Trophoblast cell (in vitro differentiated cells and primary cell): ENCODE measurements around the gene TSPAN3.

ENCODE experiments used
- DNase-seq, 2 donors: peaks; one replicate each; pipeline ENCODE4 v3.0.0-alpha.2; 2016
- H2AFZ ChIP-seq: 2 replicates; pipeline ENCODE4 v1.6.1; 2013; ENCODE audit warnings: low read length, moderate library complexity, mild to moderate bottlenecking; ENCODE audit not compliant: insufficient read depth, poor library complexity
- H2AK5ac ChIP-seq: 2 replicates; pipeline ENCODE4 v1.6.1; 2013; ENCODE audit warnings: mild to moderate bottlenecking, low read length
- H2BK120ac ChIP-seq: 2 replicates; pipeline ENCODE4 v1.6.1; 2013; ENCODE audit warnings: low read length, mild to moderate bottlenecking, moderate library complexity; ENCODE audit not compliant: insufficient read depth, poor library complexity
- H2BK12ac ChIP-seq: 2 replicates; pipeline ENCODE4 v1.6.1; 2013; ENCODE audit warnings: mild to moderate bottlenecking, low read length, moderate library complexity
- H2BK5ac ChIP-seq: 2 replicates; pipeline ENCODE4 v1.6.1; 2013; ENCODE audit warnings: low read length, low read depth, moderate library complexity, mild to moderate bottlenecking; ENCODE audit not compliant: poor library complexity
- H3K14ac ChIP-seq: 2 replicates; pipeline ENCODE4 v1.6.1; 2013; ENCODE audit warnings: mild to moderate bottlenecking, low read length
- H3K18ac ChIP-seq: 2 replicates; pipeline ENCODE4 v1.6.1; 2013; ENCODE audit warnings: mild to moderate bottlenecking, low read length
- H3K23ac ChIP-seq: 2 replicates; pipeline ENCODE4 v1.6.1; 2013; ENCODE audit warnings: low read length
- H3K27ac ChIP-seq: 2 replicates; pipeline ENCODE4 v1.5.1; 2013; ENCODE audit warnings: low read depth, mild to moderate bottlenecking, inconsistent platforms, low read length, moderate library complexity
- H3K27me3 ChIP-seq: 2 replicates; pipeline ENCODE4 v1.6.1; 2013; ENCODE audit warnings: inconsistent platforms, mild to moderate bottlenecking, low read length, moderate library complexity; ENCODE audit not compliant: insufficient read depth
- H3K36me3 ChIP-seq, 2 experiments: 1 replicate in 1 of 2; 2 replicates in 1 of 2; pipeline ENCODE4 v1.6.1; 2013; ENCODE audit warnings: low read length in 2 of 2, mild to moderate bottlenecking in 2 of 2, moderate library complexity in 1 of 2; ENCODE audit not compliant: insufficient read depth in 2 of 2, control insufficient read depth in 1 of 2
- H3K4ac ChIP-seq: 2 replicates; pipeline ENCODE4 v1.6.1; 2013; ENCODE audit warnings: low read depth, mild to moderate bottlenecking, low read length, moderate library complexity
- H3K4me1 ChIP-seq, 2 experiments: 1 replicate in 1 of 2; 2 replicates in 1 of 2; pipeline ENCODE4 v1.6.1; 2013; ENCODE audit warnings: low read length in 2 of 2, mild to moderate bottlenecking in 2 of 2, moderate library complexity in 1 of 2; ENCODE audit not compliant: insufficient read depth in 2 of 2, control insufficient read depth in 1 of 2
- H3K4me2 ChIP-seq: 2 replicates; pipeline ENCODE4 v1.6.1; 2013; ENCODE audit warnings: inconsistent platforms, mild to moderate bottlenecking, low read length, moderate library complexity
- H3K4me3 ChIP-seq: 2 replicates; pipeline ENCODE4 v1.5.1; 2013; ENCODE audit warnings: mild to moderate bottlenecking, low read depth, low read length, inconsistent platforms
- H3K79me1 ChIP-seq: one replicate; pipeline ENCODE4 v1.6.1; 2013; ENCODE audit warnings: low read length
- H3K79me2 ChIP-seq: 2 replicates; pipeline ENCODE4 v1.6.1; 2013; ENCODE audit warnings: low read length, mild to moderate bottlenecking; ENCODE audit not compliant: control insufficient read depth, insufficient read depth, poor library complexity
- H3K9ac ChIP-seq: 2 replicates; pipeline ENCODE4 v1.6.1; 2013; ENCODE audit warnings: mild to moderate bottlenecking, low read length
- H3K9me3 ChIP-seq: 2 replicates; pipeline ENCODE4 v1.6.1; 2013; ENCODE audit warnings: low read depth, mild to moderate bottlenecking, control low read depth, inconsistent platforms, low read length; ENCODE audit not compliant: insufficient read depth
- H4K12ac ChIP-seq: 2 replicates; pipeline ENCODE4 v1.6.1; 2013; ENCODE audit warnings: low read depth, mild to moderate bottlenecking, low read length, moderate library complexity
- H4K8ac ChIP-seq: 2 replicates; pipeline ENCODE4 v1.6.1; 2013; ENCODE audit warnings: low read depth, mild to moderate bottlenecking, low read length, moderate library complexity
- H4K91ac ChIP-seq: one replicate; pipeline ENCODE4 v1.6.1; 2013; ENCODE audit warnings: low read depth, mild to moderate bottlenecking, low read length, moderate library complexity
- WGBS: extraction: QIAGEN DNeasy Blood & Tissue Kit; methylation state at CpG from one replicate; pipeline ENCODE4 v1.1.7; 2013; ENCODE audit warnings: missing lambda C conversion rate; ENCODE audit not compliant: insufficient read length, insufficient coverage; ENCODE audit errors: extremely low coverage; 5-methylcytosine and 5-hydroxymethylcytosine counted together

TSPAN3 gene

GRCh38 chr15:77035584-77035983, 35.3 kb downstream of the TSPAN3 start:
- H2AFZ ChIP-seq = no peak overlapping the region
- peaks cover 5 to 8% of the 10 kb centered on the region in 2 experiments for H3K36me3 ChIP-seq
- H2BK120ac ChIP-seq = no peak overlapping the region
- H3K79me2 ChIP-seq = no peaks in the 10 kb centered on the region
- H2AK5ac ChIP-seq = no peak overlapping the region
- no peaks in the 10 kb centered on the region for H3K79me1 ChIP-seq
- no peak overlapping the region for H3K4ac ChIP-seq
- no peak overlapping the region for H4K91ac ChIP-seq
- WGBS = no CpG with 5 or more reads among the region's 9 CpGs
- H3K18ac ChIP-seq = no peak overlapping the region
- peaks cover 5% of the 10 kb centered on the region for H3K9me3 ChIP-seq
- no peaks in the 10 kb centered on the region for H3K4me1 ChIP-seq
- no peaks in the 10 kb centered on the region for H3K27me3 ChIP-seq
- DNase-seq = no peak
- H3K14ac ChIP-seq = no peak overlapping the region
- H3K4me3 ChIP-seq = no peak overlapping the region
- no peak overlapping the region for H3K27ac ChIP-seq
- no peak overlapping the region for H2BK12ac ChIP-seq
- H4K12ac ChIP-seq = no peak overlapping the region
- no peak overlapping the region for H3K9ac ChIP-seq
- no peak overlapping the region for H3K4me2 ChIP-seq
- H3K23ac ChIP-seq = no peak overlapping the region
- no peak overlapping the region for H4K8ac ChIP-seq
- no peak overlapping the region for H2BK5ac ChIP-seq

DNA sequence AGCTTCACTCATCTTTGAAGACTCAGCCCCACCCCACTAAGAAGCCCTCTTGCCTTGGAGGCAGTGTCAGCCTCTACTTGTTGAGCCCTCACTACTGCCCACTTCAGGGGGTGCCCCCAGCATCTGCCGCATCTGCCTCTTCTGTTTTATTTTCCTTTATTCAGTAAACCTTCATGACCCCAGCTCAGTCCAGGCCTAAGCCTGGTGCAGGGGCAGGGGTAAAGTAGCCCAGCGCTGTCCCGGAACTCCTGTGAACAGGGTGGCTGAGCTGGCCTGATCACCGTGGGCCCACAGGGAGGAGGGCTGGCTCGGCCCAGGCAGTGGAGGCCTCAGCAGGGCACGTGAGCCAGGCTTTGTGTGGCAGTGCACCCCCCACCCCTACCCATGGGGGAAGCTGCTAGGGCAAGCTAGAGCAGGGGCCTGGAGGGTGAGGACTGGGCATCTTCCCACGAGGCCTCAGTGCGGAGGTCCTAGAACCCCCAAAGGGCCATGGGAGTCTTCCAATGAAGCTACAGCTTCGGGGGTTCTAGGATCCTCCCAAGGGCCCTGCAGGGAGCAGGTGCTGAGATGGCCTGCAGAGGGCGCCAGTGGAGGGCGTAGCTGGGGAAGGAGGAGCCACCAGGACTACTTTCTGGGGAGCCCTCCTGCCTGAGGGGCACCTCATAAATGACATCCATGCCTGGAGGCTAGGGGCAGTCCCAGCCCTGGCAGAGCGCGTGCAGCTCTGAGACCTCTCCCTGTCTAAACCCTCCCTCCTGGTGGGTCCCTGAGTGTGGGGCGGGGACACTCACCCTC, 36.0 kb downstream of the TSPAN3 start:
- no peak overlapping the region for H3K23ac ChIP-seq
- no peak overlapping the region for H4K8ac ChIP-seq
- no peaks in the 10 kb centered on the region for H3K79me2 ChIP-seq
- H3K14ac ChIP-seq = no peak overlapping the region
- no peak overlapping the region for H2BK5ac ChIP-seq
- no peak overlapping the region for H3K4me3 ChIP-seq
- no CpG with 5 or more reads among the region's 14 CpGs for WGBS
- no peak overlapping the region for H3K27ac ChIP-seq
- no peak overlapping the region for H3K9ac ChIP-seq
- no peak for DNase-seq
- no peaks in the 10 kb centered on the region for H3K79me1 ChIP-seq
- no peak overlapping the region for H2BK12ac ChIP-seq
- no peak overlapping the region for H2AFZ ChIP-seq
- no peak overlapping the region for H4K91ac ChIP-seq
- H3K4me1 ChIP-seq = no peaks in the 10 kb centered on the region
- H3K4me2 ChIP-seq = no peak overlapping the region
- H3K9me3 ChIP-seq = peaks cover 5% of the 10 kb centered on the region
- H2AK5ac ChIP-seq = no peak overlapping the region
- H3K18ac ChIP-seq = no peak overlapping the region
- H3K4ac ChIP-seq = no peak overlapping the region
- no peaks in the 10 kb centered on the region for H3K27me3 ChIP-seq
- H4K12ac ChIP-seq = no peak overlapping the region
- peaks cover 5 to 8% of the 10 kb centered on the region in 2 experiments for H3K36me3 ChIP-seq
- H2BK120ac ChIP-seq = no peak overlapping the region

DNA sequence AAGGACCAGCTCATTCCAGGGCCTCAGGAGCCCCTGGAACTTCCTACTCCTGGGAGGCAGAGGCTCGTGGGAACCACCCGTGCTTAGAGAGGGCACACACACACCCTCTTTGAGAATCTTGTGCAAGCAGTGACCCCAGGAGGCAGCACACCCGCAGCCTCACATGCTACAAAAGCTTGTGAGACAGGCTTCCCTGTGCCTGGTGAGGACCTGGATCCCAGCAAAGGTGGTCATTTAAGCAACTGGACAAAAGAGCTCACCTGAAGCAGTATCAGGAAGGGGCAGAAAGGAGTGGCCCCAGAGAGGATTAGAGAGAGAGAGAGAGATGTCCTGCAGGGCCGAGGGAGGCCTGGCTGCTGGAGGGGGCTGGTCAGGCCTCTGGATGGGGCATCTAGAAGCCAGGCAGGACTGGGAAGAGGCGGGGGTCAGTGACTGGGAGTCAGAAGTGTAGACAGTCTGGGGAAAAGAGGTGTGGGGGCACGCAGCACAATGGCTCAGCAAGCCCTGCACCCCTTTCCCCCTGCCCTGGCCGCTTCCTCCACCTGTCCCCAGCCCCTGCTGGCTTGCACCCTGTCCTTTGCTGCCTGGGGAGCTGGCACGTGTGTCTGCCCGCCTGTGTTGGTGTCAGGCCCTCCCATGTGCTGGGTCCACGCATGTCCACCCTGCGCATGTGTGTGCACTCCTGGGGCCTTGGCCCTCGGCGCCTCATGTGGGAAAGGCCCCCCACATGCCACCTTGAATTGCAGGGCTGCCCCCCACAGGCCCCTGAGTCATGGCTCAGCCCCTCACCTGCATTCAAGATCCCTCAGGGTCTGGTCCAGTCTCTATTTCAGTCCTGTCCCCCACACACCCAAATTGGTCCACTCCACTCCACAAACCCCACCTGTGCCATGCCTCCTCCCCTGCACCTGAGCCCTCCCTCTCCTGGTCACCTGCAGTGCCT, 36.9 kb downstream of the TSPAN3 start:
- H4K12ac ChIP-seq = no peak overlapping the region
- H3K79me1 ChIP-seq = no peaks in the 10 kb centered on the region
- H4K91ac ChIP-seq = no peak overlapping the region
- H3K27me3 ChIP-seq = no peaks in the 10 kb centered on the region
- no peak for DNase-seq
- H3K27ac ChIP-seq = no peak overlapping the region
- H3K79me2 ChIP-seq = no peaks in the 10 kb centered on the region
- H4K8ac ChIP-seq = no peak overlapping the region
- H2BK12ac ChIP-seq = no peak overlapping the region
- H2BK120ac ChIP-seq = no peak overlapping the region
- no peak overlapping the region for H3K4me3 ChIP-seq
- no peak overlapping the region for H3K4me2 ChIP-seq
- no peak overlapping the region for H3K18ac ChIP-seq
- WGBS = no CpG with 5 or more reads among the region's 13 CpGs
- H3K9ac ChIP-seq = no peak overlapping the region
- H3K14ac ChIP-seq = no peak overlapping the region
- no peak overlapping the region for H2AFZ ChIP-seq
- H3K36me3 ChIP-seq = peaks cover 5 to 8% of the 10 kb centered on the region in 2 experiments
- no peaks in the 10 kb centered on the region for H3K4me1 ChIP-seq
- no peak overlapping the region for H3K4ac ChIP-seq
- H2BK5ac ChIP-seq = no peak overlapping the region
- H3K9me3 ChIP-seq = peaks cover 5% of the 10 kb centered on the region
- H3K23ac ChIP-seq = no peak overlapping the region
- no peak overlapping the region for H2AK5ac ChIP-seq

DNA sequence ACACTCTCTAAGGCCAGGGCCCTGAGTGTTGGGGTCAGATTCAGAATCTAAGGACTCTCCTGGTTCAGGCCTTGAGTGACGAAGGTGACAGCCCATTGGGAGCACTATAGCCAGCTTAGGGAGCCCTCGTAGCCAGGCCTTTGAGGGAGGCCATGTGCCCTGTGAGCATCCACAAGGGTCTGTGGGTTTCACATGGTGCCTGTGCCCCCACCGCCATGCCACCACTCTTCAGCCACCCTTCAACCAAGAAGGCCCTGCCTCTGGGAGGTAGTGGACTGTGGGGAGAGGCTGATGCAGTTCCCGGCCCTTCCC, 37.5 kb downstream of the TSPAN3 start:
- no peak overlapping the region for H2BK5ac ChIP-seq
- H3K9ac ChIP-seq = no peak overlapping the region
- no peak overlapping the region for H2AK5ac ChIP-seq
- H4K91ac ChIP-seq = no peak overlapping the region
- H3K79me2 ChIP-seq = no peaks in the 10 kb centered on the region
- H3K23ac ChIP-seq = no peak overlapping the region
- H2AFZ ChIP-seq = no peak overlapping the region
- H4K12ac ChIP-seq = no peak overlapping the region
- no peak overlapping the region for H3K4ac ChIP-seq
- no peak overlapping the region for H2BK120ac ChIP-seq
- H3K4me3 ChIP-seq = no peak overlapping the region
- H3K4me2 ChIP-seq = no peak overlapping the region
- H2BK12ac ChIP-seq = no peak overlapping the region
- H3K27me3 ChIP-seq = no peaks in the 10 kb centered on the region
- no peak overlapping the region for H3K14ac ChIP-seq
- no CpG with 5 or more reads among the region's 4 CpGs for WGBS
- no peak overlapping the region for H3K27ac ChIP-seq
- peaks cover 5% of the 10 kb centered on the region for H3K9me3 ChIP-seq
- peaks cover under 1 to 1% of the 10 kb centered on the region in 2 experiments for H3K4me1 ChIP-seq
- peaks cover 5 to 8% of the 10 kb centered on the region in 2 experiments for H3K36me3 ChIP-seq
- no peak for DNase-seq
- H4K8ac ChIP-seq = no peak overlapping the region
- no peaks in the 10 kb centered on the region for H3K79me1 ChIP-seq
- no peak overlapping the region for H3K18ac ChIP-seq
